ENCODE data around the gene TDRD9. TPM values are rescaled to one million over a fixed set of nuclear protein-coding genes. Genes with fewer than 3 reads are reported as not detected.

The TDRD9 gene
- total RNA-seq, 1 experiment from 2014 or later: not detected

GRCh38 chr14:104041430-104042104 lies 113.3 kb downstream of the TDRD9 start:
- in situ Hi-C loops (cut with HindIII; ENCODE audit: low sequenced_read_pairs): loop anchor here (25.0 kb wide), 2 partner anchors 104 to 229 kb away; partner anchors contain the start of genes RD3L and TDRD9
- no peak for DNase-seq (ENCODE audit: low spot score)

GRCh38 chr14:104044016-104044415 lies 115.8 kb downstream of the TDRD9 start:
- no peak for DNase-seq (ENCODE audit: low spot score)
- in situ Hi-C loops (cut with HindIII; ENCODE audit: low sequenced_read_pairs): loop anchor here (25.0 kb wide), 2 partner anchors 107 to 232 kb away; partner anchors contain the start of genes RD3L and TDRD9

GRCh38 chr14:104047761-104048160 lies 119.5 kb downstream of the TDRD9 start:
- no peak for DNase-seq (ENCODE audit: low spot score)
- in situ Hi-C loops (cut with HindIII; ENCODE audit: low sequenced_read_pairs): loop anchor here (25.0 kb wide), 2 partner anchors 110 to 235 kb away; partner anchors contain the start of genes RD3L and TDRD9

GRCh38 chr14:104048758-104049507 lies 120.7 kb downstream of the TDRD9 start:
- DNase-seq (ENCODE audit: low spot score): no peak
- in situ Hi-C loops (cut with HindIII; ENCODE audit: low sequenced_read_pairs): loop anchor here (25.0 kb wide), 2 partner anchors 112 to 237 kb away; partner anchors contain the start of genes RD3L and TDRD9

- in situ Hi-C loops (cut with HindIII; ENCODE audit: low sequenced_read_pairs): loop anchor here (25.0 kb wide), 2 partner anchors 112 to 237 kb away; partner anchors contain the start of genes RD3L and TDRD9
- no peak for DNase-seq (ENCODE audit: low spot score)
These were observed 121.5 kb downstream of the TDRD9 start for GRCh38 chr14:104049576-104050240.

- no peak for DNase-seq (ENCODE audit: low spot score)
- in situ Hi-C loops (cut with HindIII; ENCODE audit: low sequenced_read_pairs): no loop called here
These were observed 123.0 kb downstream of the TDRD9 start for GRCh38 chr14:104051092-104051813.

GRCh38 chr14:104054222-104054905 lies 126.1 kb downstream of the TDRD9 start:
- no peak for DNase-seq (ENCODE audit: low spot score)
- in situ Hi-C loops (cut with HindIII; ENCODE audit: low sequenced_read_pairs): no loop called here

- no peak for DNase-seq (ENCODE audit: low spot score)
- in situ Hi-C loops (cut with HindIII; ENCODE audit: low sequenced_read_pairs): no loop called here
These were observed 134.0 kb downstream of the TDRD9 start for GRCh38 chr14:104062281-104062680.

GRCh38 chr14:104064003-104064402 lies 135.7 kb downstream of the TDRD9 start:
- in situ Hi-C loops (cut with HindIII; ENCODE audit: low sequenced_read_pairs): no loop called here
- no peak for DNase-seq (ENCODE audit: low spot score)

GRCh38 chr14:104066279-104066678 lies 138.0 kb downstream of the TDRD9 start:
- in situ Hi-C loops (cut with HindIII; ENCODE audit: low sequenced_read_pairs): no loop called here
- no peak for DNase-seq (ENCODE audit: low spot score)

GRCh38 chr14:104066719-104067295 lies 138.6 kb downstream of the TDRD9 start:
- in situ Hi-C loops (cut with HindIII; ENCODE audit: low sequenced_read_pairs): no loop called here
- DNase-seq (ENCODE audit: low spot score): no peak

- in situ Hi-C loops (cut with HindIII; ENCODE audit: low sequenced_read_pairs): no loop called here
- no peak for DNase-seq (ENCODE audit: low spot score)
These were observed 141.3 kb downstream of the TDRD9 start for GRCh38 chr14:104069541-104069940.

GRCh38 chr14:104072586-104072985 lies 144.3 kb downstream of the TDRD9 start:
- no peak for DNase-seq (ENCODE audit: low spot score)
- in situ Hi-C loops (cut with HindIII; ENCODE audit: low sequenced_read_pairs): no loop called here

GRCh38 chr14:104073764-104074163 lies 145.5 kb downstream of the TDRD9 start:
- DNase-seq (ENCODE audit: low spot score): no peak
- in situ Hi-C loops (cut with HindIII; ENCODE audit: low sequenced_read_pairs): no loop called here

GRCh38 chr14:104075530-104076151 lies 147.4 kb downstream of the TDRD9 start:
- in situ Hi-C loops (cut with HindIII; ENCODE audit: low sequenced_read_pairs): no loop called here
- DNase-seq (ENCODE audit: low spot score): peak; percentile 8

- DNase-seq (ENCODE audit: low spot score): no peak
- in situ Hi-C loops (cut with HindIII; ENCODE audit: low sequenced_read_pairs): no loop called here
These were observed 148.5 kb downstream of the TDRD9 start for GRCh38 chr14:104076743-104077142.

- DNase-seq (ENCODE audit: low spot score): peak; percentile 88
- in situ Hi-C loops (cut with HindIII; ENCODE audit: low sequenced_read_pairs): no loop called here
These were observed 149.8 kb downstream of the TDRD9 start for GRCh38 chr14:104078031-104078455.
